WTC11 (cell line): Measurements from ENCODE around the gene CLIP1. TPM values are rescaled to one million over a fixed set of nuclear protein-coding genes. Genes with fewer than 3 reads are reported as not detected.

ENCODE experiments used
- ATAC-seq: fragments of 200-7000 bp; cut with Tn5 transposase; 2 replicates; pipeline ENCODE4 v1.10.0; 2021; ENCODE audit warnings: mild to moderate bottlenecking, moderate library complexity
- CTCF ChIA-PET: fragments of 300-600 bp; sonication (Branson Sonifier 250); formaldehyde crosslinking; loops from one replicate; lab custom pipeline; 2021; ENCODE audit warnings: antibody characterized with exemption; lab: Charles Lee
- POLR2A ChIA-PET: fragments of 350-600 bp; sonication (Branson Sonifier 250); formaldehyde crosslinking; loops from one replicate; lab custom pipeline; 2021; ENCODE audit warnings: antibody characterized with exemption; lab: Charles Lee
- DNase-seq: peaks from one replicate; pipeline ENCODE4 v3.0.0; 2021; ENCODE audit warnings: low spot score
- H3K27ac Mint-ChIP-seq: 2 replicates; pipeline ENCODE4 v1.8.0; 2021; ENCODE audit warnings: mixed read lengths
- H3K27me3 Mint-ChIP-seq: 2 replicates; pipeline ENCODE4 v1.8.0; 2021; ENCODE audit warnings: low read depth, mild to moderate bottlenecking, moderate library complexity, mixed read lengths
- H3K36me3 Mint-ChIP-seq: 2 replicates; pipeline ENCODE4 v1.8.0; 2021; ENCODE audit warnings: mixed read lengths
- H3K4me1 Mint-ChIP-seq: 2 replicates; pipeline ENCODE4 v1.8.0; 2022; ENCODE audit warnings: mixed read lengths
- H3K4me3 Mint-ChIP-seq: 2 replicates; pipeline ENCODE4 v1.8.0; 2021; ENCODE audit warnings: mild to moderate bottlenecking, moderate library complexity, mixed read lengths
- H3K9me3 Mint-ChIP-seq: 2 replicates; pipeline ENCODE4 v1.8.0; 2021; ENCODE audit warnings: mixed read lengths
- AR ChIP-seq: fragments of 250-450 bp; sonication (Bioruptor Pico); IDR thresholded peaks from 2 replicates; pipeline ENCODE4 v1.9.0; 2021; ENCODE audit warnings: mild to moderate bottlenecking
- ARID4B ChIP-seq: sonication (generic); formaldehyde crosslinking; IDR thresholded peaks from 2 replicates; pipeline ENCODE4 v1.8.0; 2023; ENCODE audit warnings: missing genetic modification reagents, mild to moderate bottlenecking, borderline replicate concordance
- CBFB ChIP-seq: sonication (generic); formaldehyde crosslinking; IDR thresholded peaks from 2 replicates; pipeline ENCODE4 v1.8.1; 2022; ENCODE audit warnings: mild to moderate bottlenecking, low read depth, missing genetic modification reagents
- CDX4 ChIP-seq: fragments of 250-450 bp; sonication (Bioruptor Pico); IDR thresholded peaks from 2 replicates; pipeline ENCODE4 v1.9.0; 2021; ENCODE audit warnings: moderate library complexity, mild to moderate bottlenecking, inconsistent platforms, borderline replicate concordance
- CTCF ChIP-seq: fragments of 200-600 bp; IDR thresholded peaks from 2 replicates; pipeline ENCODE4 v1.8.0; 2022; ENCODE audit warnings: antibody characterized with exemption
- E2F1 ChIP-seq: sonication (generic); formaldehyde crosslinking; IDR thresholded peaks from 2 replicates; pipeline ENCODE4 v1.8.0; 2022; ENCODE audit warnings: mild to moderate bottlenecking, missing genetic modification reagents
- NFATC4 ChIP-seq: fragments of 250-450 bp; sonication (Bioruptor Pico); IDR thresholded peaks from 2 replicates; pipeline ENCODE4 v1.9.0; 2021; ENCODE audit warnings: mild to moderate bottlenecking
- NR3C1 ChIP-seq: sonication (generic); formaldehyde crosslinking; conservative IDR thresholded peaks from 2 replicates; pipeline ENCODE4 v1.8.1; 2023; ENCODE audit warnings: low read depth, mild to moderate bottlenecking, missing genetic modification reagents
- PREB ChIP-seq: sonication (generic); formaldehyde crosslinking; IDR thresholded peaks from 2 replicates; pipeline ENCODE4 v1.8.1; 2022; ENCODE audit warnings: mild to moderate bottlenecking, missing genetic modification reagents, moderate library complexity, borderline replicate concordance
- USF2 ChIP-seq: sonication (generic); formaldehyde crosslinking; IDR thresholded peaks from 2 replicates; pipeline ENCODE4 v1.8.1; 2023; ENCODE audit warnings: mild to moderate bottlenecking, missing genetic modification reagents, moderate library complexity
- ZBTB21 ChIP-seq: sonication (generic); formaldehyde crosslinking; IDR thresholded peaks from 2 replicates; pipeline ENCODE4 v1.8.1; 2023; ENCODE audit warnings: mild to moderate bottlenecking, missing genetic modification reagents, borderline replicate concordance
- ZBTB43 ChIP-seq: sonication (generic); formaldehyde crosslinking; IDR thresholded peaks from 2 replicates; pipeline ENCODE4 v1.8.1; 2023; ENCODE audit warnings: mild to moderate bottlenecking, missing genetic modification reagents
- ZMAT4 ChIP-seq: fragments of 250-450 bp; sonication (Bioruptor Pico); IDR thresholded peaks from 2 replicates; pipeline ENCODE4 v1.9.0; 2021; ENCODE audit warnings: mild to moderate bottlenecking
- ZNF219 ChIP-seq: sonication (generic); formaldehyde crosslinking; IDR thresholded peaks from 2 replicates; pipeline ENCODE4 v1.8.0; 2023; ENCODE audit warnings: missing genetic modification reagents, mild to moderate bottlenecking, borderline replicate concordance
- ZNF425 ChIP-seq: fragments of 250-450 bp; sonication (Bioruptor Pico); conservative IDR thresholded peaks from 2 replicates; pipeline ENCODE4 v1.9.0; 2021; ENCODE audit warnings: mild to moderate bottlenecking
- total RNA-seq: library from RNA; stranded (reverse); gene quantifications from 3 replicates; pipeline ENCODE4 v1.2.3, GENCODE V29; 2021

CLIP1 gene
- total RNA-seq, 1 experiment from 2014 or later, result 24.9 TPM

- TF ChIP-seq E2F1 (CRISPR knock-in tag) (no peak), ZNF219 (CRISPR knock-in tag) (no peak), ZMAT4 (CRISPR knock-in tag) (no peak), CTCF (no peak)
These were observed 147.0 kb downstream of the CLIP1 start (continued) for GRCh38 chr12:122275459-122275858.

GRCh38 chr12:122266230-122266901, 156.1 kb downstream of the CLIP1 start, which contains the start of gene VPS33A:
VPS33A (minus strand) TSS chr12:122266494; CDS start chr12:122266408, 86 bp downstream.
- peak; percentile 94 for ATAC-seq
- DNase-seq, result peak; percentile 97
- Mint-ChIP-seq H3K4me3 (peak within 1 kb of the TSS; percentile 97), H3K27ac (peak within 1 kb of the TSS; percentile 100), H3K27me3 (peaks cover 3% of the 10 kb centered on the region; the same call in 1 of the 2 replicates), H3K36me3 (peaks cover 11% of the 10 kb centered on the region), H3K4me1 (0 out of 2 replicates have a peak, but pooled peaks cover 3% of the 10 kb centered on the region), H3K9me3 (no peaks in the 10 kb centered on the region)
- CTCF ChIA-PET, result interaction anchor here (0.5 to 1.1 kb wide), 7 partner anchors 22 to 168 kb away, joined by 3 to 4 read pairs (median 3); no protein-coding TSS in a partner anchor
- POLR2A ChIA-PET, result interaction anchor here (0.7 to 0.9 kb wide), 4 partner anchors 40 to 554 kb away, joined by 3 to 5 read pairs (median 4); partner anchors contain the start of genes DIABLO and TMEM120B
- TF ChIP-seq NR3C1 (no peak), USF2 (peak; percentile 100), NFATC4 (CRISPR knock-in tag) (no peak), AR (CRISPR knock-in tag) (no peak), ZNF425 (CRISPR knock-in tag) (0 out of 2 replicates have a peak, but pooled peaks have one; percentile 35), ZBTB21 (CRISPR knock-in tag) (peak; percentile 58; the same call in 1 of the 2 replicates), PREB (CRISPR knock-in tag) (no peak), CBFB (peak; percentile 97), ZBTB43 (CRISPR knock-in tag) (0 out of 2 replicates have a peak, but pooled peaks have one; percentile 45), ARID4B (CRISPR knock-in tag) (peak; percentile 87; the same call in 1 of the 2 replicates), CDX4 (CRISPR knock-in tag) (no peak)
